ENCODE measurements around the gene KRT6A. TPM values are rescaled to one million over a fixed set of nuclear protein-coding genes. Genes with fewer than 3 reads are reported as not detected.

KRT6A gene
- total and polyA plus RNA-seq, 10 of the 15 experiments (the other 5 are each of a cell fraction or from before 2014, with no cell fraction given), result 0.96 TPM; not detected in 9

DNA sequence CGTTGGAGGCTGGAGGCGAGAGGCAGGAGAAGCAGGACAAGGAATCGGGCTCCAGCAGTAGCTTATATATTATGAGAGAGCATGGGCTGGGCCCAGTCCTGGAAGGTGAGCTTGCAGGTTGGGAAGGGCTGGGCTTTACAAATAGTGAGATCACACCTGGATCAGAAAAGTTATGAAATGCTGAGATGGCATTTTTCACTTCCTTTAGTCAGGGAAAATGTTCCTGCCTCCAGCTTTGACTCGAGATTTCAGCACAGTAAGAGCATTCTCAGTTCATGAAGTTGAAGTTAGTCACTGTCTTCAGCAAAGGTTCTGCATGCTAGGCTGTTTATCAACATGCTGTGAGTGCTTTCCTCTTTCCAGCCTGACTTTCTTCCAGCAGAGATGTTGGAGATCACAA, 19.3 kb downstream of the KRT6A start, which contains the start of gene KRT6C:
Gene KRT6C (minus strand): TSS at position 38 of the 400 bp plus-strand sequence. CDS start 68 bp downstream, outside the sequence.
- no peak within 1 kb of the TSS for H3K9ac ChIP-seq (ENCODE audit: control insufficient read depth, insufficient read depth, low read length)
- H3K4me3 ChIP-seq, result no peak within 1 kb of the TSS
- H3K79me2 ChIP-seq (ENCODE audit: control insufficient read depth, insufficient read depth, low read length), result no peaks in the 10 kb centered on the region
- H3K36me3 ChIP-seq (ENCODE audit: control insufficient read depth in 2 of 2, insufficient read depth in 2 of 2, low read length in 1 of 2), result no peaks in the 10 kb centered on the region
- ChIA-PET SMC1A (ENCODE audit: uncharacterized antibody, unreplicated experiment) (no interaction called here), POLR2A (no interaction called here), RAD21 (ENCODE audit: unreplicated experiment) (no interaction called here), CTCF (no interaction called here)
- in situ Hi-C loops (cut with MboI) (no loop called here), intact Hi-C loops (cut with micrococcal nuclease; ENCODE audit: unreplicated experiment) (no loop called here)
- H3K9me3 ChIP-seq (replicated peaks; ENCODE audit: control insufficient read depth, insufficient read depth, low read length), result no peaks in the 10 kb centered on the region
- no peaks in the 10 kb centered on the region for H4K20me1 ChIP-seq (ENCODE audit: control insufficient read depth, insufficient read depth)
- H3K27me3 ChIP-seq (replicated peaks in 1 of 2; ENCODE audit: control insufficient read depth in 2 of 2, insufficient read depth in 2 of 2, low read length in 1 of 2), result no peaks in the 10 kb centered on the region; a peak in 1 of 4 replicates
- no peak for ATAC-seq
- H3K27ac ChIP-seq (ENCODE audit: control insufficient read depth, insufficient read depth), result no peak within 1 kb of the TSS
- FAIRE-seq, result no peak
- TF ChIP-seq BMI1 (IDR thresholded peaks at IDR 0.05; ENCODE audit: borderline replicate concordance) (no peak), ZBTB11 (CRISPR knock-in tag; IDR thresholded peaks at IDR 0.05) (no peak), BCLAF1 (IDR thresholded peaks at IDR 0.05) (no peak), PAX5 (IDR thresholded peaks at IDR 0.05; ENCODE audit: borderline replicate concordance, low read depth, low read length) (no peak), YBX1 (IDR thresholded peaks at IDR 0.05) (no peak), POU2F2 (IDR thresholded peaks at IDR 0.05; ENCODE audit: borderline replicate concordance, low read depth, low read length) (no peak), ATF7 (IDR thresholded peaks at IDR 0.05; ENCODE audit: low read depth) (no peak), DPF2 (IDR thresholded peaks at IDR 0.05) (no peak), RAD51 (IDR thresholded peaks at IDR 0.05) (no peak), JUND (IDR thresholded peaks at IDR 0.05; ENCODE audit: low read depth, low read length) (no peak)
- TF ChIP-seq, protein P1, sequence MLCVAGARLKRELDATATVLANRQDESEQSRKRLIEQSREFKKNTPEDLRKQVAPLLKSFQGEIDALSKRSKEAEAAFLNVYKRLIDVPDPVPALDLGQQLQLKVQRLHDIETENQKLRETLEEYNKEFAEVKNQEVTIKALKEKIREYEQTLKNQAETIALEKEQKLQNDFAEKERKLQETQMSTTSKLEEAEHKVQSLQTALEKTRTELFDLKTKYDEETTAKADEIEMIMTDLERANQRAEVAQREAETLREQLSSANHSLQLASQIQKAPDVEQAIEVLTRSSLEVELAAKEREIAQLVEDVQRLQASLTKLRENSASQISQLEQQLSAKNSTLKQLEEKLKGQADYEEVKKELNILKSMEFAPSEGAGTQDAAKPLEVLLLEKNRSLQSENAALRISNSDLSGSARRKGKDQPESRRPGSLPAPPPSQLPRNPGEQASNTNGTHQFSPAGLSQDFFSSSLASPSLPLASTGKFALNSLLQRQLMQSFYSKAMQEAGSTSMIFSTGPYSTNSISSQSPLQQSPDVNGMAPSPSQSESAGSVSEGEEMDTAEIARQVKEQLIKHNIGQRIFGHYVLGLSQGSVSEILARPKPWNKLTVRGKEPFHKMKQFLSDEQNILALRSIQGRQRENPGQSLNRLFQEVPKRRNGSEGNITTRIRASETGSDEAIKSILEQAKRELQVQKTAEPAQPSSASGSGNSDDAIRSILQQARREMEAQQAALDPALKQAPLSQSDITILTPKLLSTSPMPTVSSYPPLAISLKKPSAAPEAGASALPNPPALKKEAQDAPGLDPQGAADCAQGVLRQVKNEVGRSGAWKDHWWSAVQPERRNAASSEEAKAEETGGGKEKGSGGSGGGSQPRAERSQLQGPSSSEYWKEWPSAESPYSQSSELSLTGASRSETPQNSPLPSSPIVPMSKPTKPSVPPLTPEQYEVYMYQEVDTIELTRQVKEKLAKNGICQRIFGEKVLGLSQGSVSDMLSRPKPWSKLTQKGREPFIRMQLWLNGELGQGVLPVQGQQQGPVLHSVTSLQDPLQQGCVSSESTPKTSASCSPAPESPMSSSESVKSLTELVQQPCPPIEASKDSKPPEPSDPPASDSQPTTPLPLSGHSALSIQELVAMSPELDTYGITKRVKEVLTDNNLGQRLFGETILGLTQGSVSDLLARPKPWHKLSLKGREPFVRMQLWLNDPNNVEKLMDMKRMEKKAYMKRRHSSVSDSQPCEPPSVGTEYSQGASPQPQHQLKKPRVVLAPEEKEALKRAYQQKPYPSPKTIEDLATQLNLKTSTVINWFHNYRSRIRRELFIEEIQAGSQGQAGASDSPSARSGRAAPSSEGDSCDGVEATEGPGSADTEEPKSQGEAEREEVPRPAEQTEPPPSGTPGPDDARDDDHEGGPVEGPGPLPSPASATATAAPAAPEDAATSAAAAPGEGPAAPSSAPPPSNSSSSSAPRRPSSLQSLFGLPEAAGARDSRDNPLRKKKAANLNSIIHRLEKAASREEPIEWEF (IDR thresholded peaks at IDR 0.05; ENCODE audit: insufficient replicate concordance, low read depth, low read length), result no peak
- no peak for DNase-seq (ENCODE audit: low read depth, low spot score)
- no TSS peak for BruUV-seq (replicated peaks)
- no peak within 1 kb of the TSS for H3K4me2 ChIP-seq (ENCODE audit: control insufficient read depth, insufficient read depth)
- no peak within 1 kb of the TSS for H2AFZ ChIP-seq (ENCODE audit: control insufficient read depth, low read depth, low read length)
- no peaks in the 10 kb centered on the region for H3K4me1 ChIP-seq (ENCODE audit: control insufficient read depth, insufficient read depth, low read length)
- 32% methylated on average over 4 of the region's 4 CpGs for WGBS (ENCODE audit: insufficient coverage, insufficient replicate concordance, low lambda C conversion rate, missing lambda C conversion rate)

All from GM12878 (cell line).